Left cardiac atrium (tissue), 4 donors: Measurements from ENCODE around the gene SH3TC2. TPM values are rescaled to one million over a fixed set of nuclear protein-coding genes. Genes with fewer than 3 reads are reported as not detected.
"Not testable (repeated sequence)": the region's sequence is repeated elsewhere in the genome, so short reads cannot be mapped to it uniquely, and the experiment has no call there.

Experiments
- ATAC-seq, 2 donors: fragments of 200-7000 bp; cut with Tn5 transposase; one replicate each; pipeline ENCODE4 v1.9.1; 2020; ENCODE audit warnings: mild to moderate bottlenecking in 2 of 2, moderate library complexity in 2 of 2
- DNase-seq: peaks from one replicate; pipeline ENCODE4 v3.0.0-alpha.2; 2020
- intact Hi-C, 2 donors: fragments of 100-400 bp; cut with DNase I; formaldehyde crosslinking; loops; one replicate each; pipeline versions ENCODE4 v1.14.1 to v1.15.1; 2022 to 2023
- long read RNA-seq: library from polyadenylated mRNA; unstranded; transcript quantifications from one replicate; pipeline ENCODE4 v2.0.0, GENCODE V29; 2021
- total RNA-seq, 2 donors: library from RNA; stranded (reverse); fragmentation: NEBNext Ultra II Directional; extraction: Animal tissue kit (Norgen Biotek cat#: 25700); gene quantifications; one replicate each; pipeline ENCODE4 v1.2.1, GENCODE V29; 2021
- donor health status: DM: no; HTN: yes; CAD: no.
- donor health status: DM: no; HTN: yes; CAD: no; lungs with severe emphysema.
- donor health status: DM: yes; HTN: yes; CAD: no.
- donor health status: Dilated cardiomyopathy.

The SH3TC2 gene
- total RNA-seq, result 10 to 100 TPM in 1 of 2 donors, 1 to 10 TPM in 1; 3.1 to 20.1 TPM
- long read RNA-seq, result 0 reads

GRCh38 chr5:149063017-149063687 is at the start of gene SH3TC2:
Gene SH3TC2 (minus strand): TSS chr5:149063062. CDS start chr5:149063022, 40 bp downstream.
- ATAC-seq, result peak; percentile 89 to 93
- DNase-seq, result peak; percentile 63
- intact Hi-C loops, result loop anchor here in 1 of 2 donors (10.0 kb wide), 1 partner anchor 52 kb away; no protein-coding TSS in a partner anchor

- intact Hi-C loops, result loop anchor here (5.0 to 10.0 kb wide), 6 partner anchors 46 to 936 kb away; partner anchors contain the start of gene SH3TC2 (in 1 of the 2)
- DNase-seq (no peak), ATAC-seq (no peak)
Observed at GRCh38 chr5:149110406-149110805, 47.5 kb upstream of the SH3TC2 start.

GRCh38 chr5:149108651-149109280 is 45.9 kb upstream of the SH3TC2 start:
- intact Hi-C loops, result no loop called here

GRCh38 chr5:149100331-149100730 is 37.5 kb upstream of the SH3TC2 start:
- intact Hi-C loops, result no loop called here
- ATAC-seq, result no peak

More at GRCh38 chr5:149108651-149109280, 45.9 kb upstream of the SH3TC2 start:
- peak in 1 of 2 donors; percentile 27 for ATAC-seq
- no peak for DNase-seq

GRCh38 chr5:149099920-149100319 is 37.1 kb upstream of the SH3TC2 start:
- ATAC-seq, result no peak
- intact Hi-C loops, result no loop called here

More at GRCh38 chr5:149100331-149100730, 37.5 kb upstream of the SH3TC2 start:
- no peak for DNase-seq

GRCh38 chr5:149094996-149095395 is 32.1 kb upstream of the SH3TC2 start:
- no peak for DNase-seq
- intact Hi-C loops, result no loop called here
- ATAC-seq, result no peak

More at GRCh38 chr5:149099920-149100319, 37.1 kb upstream of the SH3TC2 start:
- no peak for DNase-seq

- ATAC-seq (no peak), DNase-seq (no peak)
- intact Hi-C loops, result no loop called here
Observed at GRCh38 chr5:149093625-149094024, 30.8 kb upstream of the SH3TC2 start.

- DNase-seq (no peak), ATAC-seq (no peak)
- intact Hi-C loops, result no loop called here
Observed at GRCh38 chr5:149089796-149090195, 26.9 kb upstream of the SH3TC2 start.

- DNase-seq, result no peak
- no peak for ATAC-seq
- intact Hi-C loops, result no loop called here
Observed at GRCh38 chr5:149088686-149089085, 25.8 kb upstream of the SH3TC2 start.

GRCh38 chr5:149083846-149084245 is 21.0 kb upstream of the SH3TC2 start:
- DNase-seq (no peak), ATAC-seq (no peak)
- intact Hi-C loops, result no loop called here

- no peak for ATAC-seq
- DNase-seq, result no peak
- intact Hi-C loops, result no loop called here
Observed at GRCh38 chr5:149082271-149082670, 19.4 kb upstream of the SH3TC2 start.

GRCh38 chr5:149080294-149080693 is 17.4 kb upstream of the SH3TC2 start:
- ATAC-seq (no peak), DNase-seq (no peak)
- intact Hi-C loops, result no loop called here

GRCh38 chr5:149079883-149080282 is 17.0 kb upstream of the SH3TC2 start:
- DNase-seq (no peak), ATAC-seq (no peak)
- intact Hi-C loops, result no loop called here

- DNase-seq, intact Hi-C loops, ATAC-seq: not testable (repeated sequence)
Observed at GRCh38 chr5:149074071-149074470, 11.2 kb upstream of the SH3TC2 start.

GRCh38 chr5:149073213-149073612 is 10.4 kb upstream of the SH3TC2 start:
- DNase-seq, result no peak
- peak in 1 of 2 donors; percentile 41 for ATAC-seq
- intact Hi-C loops, result no loop called here

- ATAC-seq (no peak), DNase-seq (no peak)
- intact Hi-C loops, result no loop called here
Observed at GRCh38 chr5:149072791-149073190, 9.9 kb upstream of the SH3TC2 start.

- ATAC-seq (peak; percentile 49 to 53), DNase-seq (no peak)
- intact Hi-C loops, result no loop called here
Observed at GRCh38 chr5:149072376-149072775, 9.5 kb upstream of the SH3TC2 start.

GRCh38 chr5:149071756-149072155 is 8.9 kb upstream of the SH3TC2 start:
- ATAC-seq (no peak), DNase-seq (no peak)
- intact Hi-C loops, result no loop called here

- ATAC-seq (no peak), DNase-seq (no peak)
- intact Hi-C loops, result no loop called here
Observed at GRCh38 chr5:149071216-149071615, 8.4 kb upstream of the SH3TC2 start.

GRCh38 chr5:149069711-149070110 is 6.8 kb upstream of the SH3TC2 start:
- DNase-seq (peak; percentile 54), ATAC-seq (peak; percentile 24 to 65)
- intact Hi-C loops, result loop anchor here in 1 of 2 donors (10.0 kb wide), 1 partner anchor 45 kb away; no protein-coding TSS in a partner anchor
